Measurements from ENCODE around the gene SMYD5. TPM values are rescaled to one million over a fixed set of nuclear protein-coding genes. Genes with fewer than 3 reads are reported as not detected.

Gene SMYD5
- total RNA-seq, 4 donors from 2014 or later: 17.0 to 38.4 (median 20.0) TPM

- H3K9me3 ChIP-seq: no peaks in the 10 kb centered on the region
- peaks cover 10% of the 10 kb centered on the region for H3K4me1 ChIP-seq
- no peak overlapping the region for H3K27ac ChIP-seq
- peaks cover 21% of the 10 kb centered on the region for H3K27me3 ChIP-seq
- DNase-seq (ENCODE audit: low spot score in 2 of 2): no peak
- TF ChIP-seq EP300 (IDR thresholded peaks at IDR 0.05) (no peak), POLR2AphosphoS5 (IDR thresholded peaks at IDR 0.05) (no peak), POLR2A (IDR thresholded peaks at IDR 0.05) (no peak), CTCF (IDR thresholded peaks at IDR 0.05) (no peak)
- no peak overlapping the region for H3K4me3 ChIP-seq
- WGBS: 87% methylated on average over 15 of the region's 15 CpGs
- H3K36me3 ChIP-seq: no peaks in the 10 kb centered on the region
Observed at GRCh38 chr2:73264332-73264606, 50.2 kb downstream of the SMYD5 start.

- Histone ChIP-seq H3K27ac (no peak overlapping the region), H3K9me3 (no peaks in the 10 kb centered on the region), H3K27me3 (peaks cover 26% of the 10 kb centered on the region), H3K4me3 (no peak overlapping the region), H3K4me1 (peaks cover 15% of the 10 kb centered on the region), H3K36me3 (no peaks in the 10 kb centered on the region)
- TF ChIP-seq POLR2AphosphoS5 (IDR thresholded peaks at IDR 0.05) (no peak), EP300 (IDR thresholded peaks at IDR 0.05) (no peak), CTCF (IDR thresholded peaks at IDR 0.05) (no peak), POLR2A (IDR thresholded peaks at IDR 0.05) (no peak)
- no peak for DNase-seq (ENCODE audit: low spot score in 2 of 2)
- WGBS: 78% methylated on average over 3 of the region's 4 CpGs
Observed at GRCh38 chr2:73264783-73265182, 50.7 kb downstream of the SMYD5 start.

- no peaks in the 10 kb centered on the region for H3K36me3 ChIP-seq
- peak in 1 of 2 donors; percentile 54 for DNase-seq (ENCODE audit: low spot score in 2 of 2)
- no peaks in the 10 kb centered on the region for H3K9me3 ChIP-seq
- no peak overlapping the region for H3K27ac ChIP-seq
- 90% methylated on average over 12 of the region's 28 CpGs for WGBS
- peaks cover 27% of the 10 kb centered on the region for H3K27me3 ChIP-seq
- TF ChIP-seq POLR2AphosphoS5 (IDR thresholded peaks at IDR 0.05) (no peak), CTCF (IDR thresholded peaks at IDR 0.05) (no peak), POLR2A (IDR thresholded peaks at IDR 0.05) (no peak), EP300 (IDR thresholded peaks at IDR 0.05) (no peak)
- no peak overlapping the region for H3K4me3 ChIP-seq
- peaks cover 15% of the 10 kb centered on the region for H3K4me1 ChIP-seq
Observed at GRCh38 chr2:73265298-73266060, 51.4 kb downstream of the SMYD5 start.

- Histone ChIP-seq H3K27me3 (peaks cover 27% of the 10 kb centered on the region), H3K27ac (no peak overlapping the region), H3K4me3 (no peak overlapping the region), H3K36me3 (no peaks in the 10 kb centered on the region), H3K4me1 (peaks cover 15% of the 10 kb centered on the region), H3K9me3 (no peaks in the 10 kb centered on the region)
- 90% methylated on average over 6 of the region's 26 CpGs for WGBS
- peak in 1 of 2 donors; percentile 53 for DNase-seq (ENCODE audit: low spot score in 2 of 2)
- no peak for TF ChIP-seq POLR2AphosphoS5 (IDR thresholded peaks at IDR 0.05)
- TF ChIP-seq POLR2A (IDR thresholded peaks at IDR 0.05): no peak
- TF ChIP-seq EP300 (IDR thresholded peaks at IDR 0.05): no peak
- TF ChIP-seq CTCF (IDR thresholded peaks at IDR 0.05): no peak
Observed at GRCh38 chr2:73266061-73266901, 52.2 kb downstream of the SMYD5 start.

GRCh38 chr2:73267008-73267407, 53.0 kb downstream of the SMYD5 start:
- H3K27me3 ChIP-seq: peaks cover 27% of the 10 kb centered on the region
- TF ChIP-seq CTCF (IDR thresholded peaks at IDR 0.05) (no peak), EP300 (IDR thresholded peaks at IDR 0.05) (no peak), POLR2A (IDR thresholded peaks at IDR 0.05) (no peak), POLR2AphosphoS5 (IDR thresholded peaks at IDR 0.05) (no peak)
- WGBS: 98% methylated on average over 4 of the region's 4 CpGs

More at GRCh38 chr2:73267008-73267407, 53.0 kb downstream of the SMYD5 start:
- H3K27ac ChIP-seq: no peak overlapping the region
- no peaks in the 10 kb centered on the region for H3K36me3 ChIP-seq
- H3K4me3 ChIP-seq: no peak overlapping the region
- peaks cover 15% of the 10 kb centered on the region for H3K4me1 ChIP-seq
- DNase-seq (ENCODE audit: low spot score in 2 of 2): no peak
- H3K9me3 ChIP-seq: no peaks in the 10 kb centered on the region
